Mesenchymal stem cell (in vitro differentiated cells and primary cell): ENCODE measurements around the gene SLC23A3.
"Not testable (repeated sequence)": the region's sequence is repeated elsewhere in the genome, so short reads cannot be mapped to it uniquely, and the experiment has no call there.

ENCODE experiments used
- DNase-seq: peaks from one replicate; pipeline ENCODE4 v3.0.0-alpha.2; 2013
- H2AFZ ChIP-seq: one replicate; pipeline ENCODE4 v1.6.1; 2013; ENCODE audit warnings: low read depth, mild to moderate bottlenecking, control low read depth, inconsistent platforms, low read length, moderate library complexity
- H2AK5ac ChIP-seq: 2 replicates; pipeline ENCODE4 v1.6.1; 2013; ENCODE audit warnings: low read length, moderate library complexity, mild to moderate bottlenecking, inconsistent platforms; ENCODE audit not compliant: severe bottlenecking
- H2BK120ac ChIP-seq: one replicate; pipeline ENCODE4 v1.6.1; 2013; ENCODE audit warnings: low read depth, mild to moderate bottlenecking, inconsistent platforms, low read length, moderate library complexity
- H2BK12ac ChIP-seq, 2 experiments: one replicate each; pipeline ENCODE4 v1.6.1; 2013; ENCODE audit warnings: inconsistent platforms in 2 of 2, low read length in 2 of 2, mild to moderate bottlenecking in 2 of 2, moderate library complexity in 2 of 2, control low read depth in 1 of 2
- H2BK15ac ChIP-seq: one replicate; pipeline ENCODE4 v1.6.1; 2013; ENCODE audit warnings: mild to moderate bottlenecking, low read depth, inconsistent platforms; ENCODE audit not compliant: poor library complexity, severe bottlenecking
- H2BK5ac ChIP-seq: 2 replicates; pipeline ENCODE4 v1.6.1; 2013; ENCODE audit warnings: low read depth, mild to moderate bottlenecking, low read length, control low read depth, inconsistent platforms; ENCODE audit not compliant: poor library complexity, severe bottlenecking
- H3K14ac ChIP-seq, 2 experiments: one replicate each; pipeline ENCODE4 v1.6.1; 2013; ENCODE audit warnings: inconsistent platforms in 2 of 2, low read length in 2 of 2, control low read depth in 1 of 2, mild to moderate bottlenecking in 1 of 2, moderate library complexity in 1 of 2
- H3K18ac ChIP-seq, 2 experiments: one replicate each; pipeline ENCODE4 v1.6.1; 2013; ENCODE audit warnings: inconsistent platforms in 2 of 2, low read length in 2 of 2, control low read depth in 1 of 2, low read depth in 1 of 2, mild to moderate bottlenecking in 1 of 2
- H3K23ac ChIP-seq, 2 experiments: one replicate each; pipeline ENCODE4 v1.6.1; 2013; ENCODE audit warnings: inconsistent platforms in 2 of 2, low read length in 2 of 2, mild to moderate bottlenecking in 2 of 2, moderate library complexity in 2 of 2, control low read depth in 1 of 2
- H3K27ac ChIP-seq: 2 replicates; pipeline ENCODE4 v1.5.1; 2013; ENCODE audit warnings: mild to moderate bottlenecking, moderate library complexity, low read length, control low read depth, inconsistent platforms; ENCODE audit not compliant: poor library complexity, severe bottlenecking
- H3K27me3 ChIP-seq, 2 experiments: 2 replicates each; pipeline versions ENCODE4 v1.6.1 to v1.7.0; 2013; ENCODE audit warnings: low read length in 2 of 2, mild to moderate bottlenecking in 2 of 2, moderate library complexity in 2 of 2, control low read depth in 1 of 2, inconsistent platforms in 1 of 2; ENCODE audit not compliant: control insufficient read depth in 1 of 2, insufficient read depth in 1 of 2
- H3K36me3 ChIP-seq, 2 experiments: 2 replicates each; pipeline versions ENCODE4 v1.6.1 to v1.7.0; 2013; ENCODE audit warnings: low read length in 2 of 2, control low read depth in 1 of 2, inconsistent platforms in 1 of 2, low read depth in 1 of 2, mild to moderate bottlenecking in 1 of 2; ENCODE audit not compliant: insufficient read depth in 2 of 2, control insufficient read depth in 1 of 2
- H3K4ac ChIP-seq, 2 experiments: one replicate each; pipeline ENCODE4 v1.6.1; 2013; ENCODE audit warnings: inconsistent platforms in 2 of 2, low read length in 2 of 2, mild to moderate bottlenecking in 2 of 2, moderate library complexity in 2 of 2, control low read depth in 1 of 2, low read depth in 1 of 2
- H3K4me1 ChIP-seq: 2 replicates; pipeline ENCODE4 v1.6.1; 2013; ENCODE audit warnings: low read depth, low read length, control low read depth; ENCODE audit not compliant: control insufficient read depth, insufficient read depth
- H3K4me2 ChIP-seq: 2 replicates; pipeline ENCODE4 v1.6.1; 2013; ENCODE audit warnings: low read length, mild to moderate bottlenecking, inconsistent platforms; ENCODE audit not compliant: poor library complexity, severe bottlenecking
- H3K4me3 ChIP-seq, 2 experiments: 2 replicates each; pipeline versions ENCODE4 v1.5.1 to v1.7.0; 2013; ENCODE audit warnings: low read length in 2 of 2, mild to moderate bottlenecking in 2 of 2, control low read depth in 1 of 2, low read depth in 1 of 2; ENCODE audit not compliant: insufficient read depth in 1 of 2
- H3K79me1 ChIP-seq: replicated peaks from 2 replicates; pipeline ENCODE4 v1.6.1; 2013; ENCODE audit warnings: mild to moderate bottlenecking, control low read depth, low read length, inconsistent platforms; ENCODE audit not compliant: poor library complexity, severe bottlenecking
- H3K9ac ChIP-seq: 2 replicates; pipeline ENCODE4 v1.7.0; 2013; ENCODE audit warnings: mild to moderate bottlenecking, low read length, moderate library complexity
- H3K9me3 ChIP-seq: 2 replicates; pipeline ENCODE4 v1.7.0; 2013; ENCODE audit warnings: mild to moderate bottlenecking, low read length; ENCODE audit not compliant: control insufficient read depth
- H4K8ac ChIP-seq: one replicate; pipeline ENCODE4 v1.6.1; 2013; ENCODE audit warnings: inconsistent platforms, mild to moderate bottlenecking, low read length, moderate library complexity
- H4K91ac ChIP-seq: one replicate; pipeline ENCODE4 v1.6.1; 2013; ENCODE audit warnings: mild to moderate bottlenecking, low read length, inconsistent platforms
- WGBS: methylation state at CpG from one replicate; pipeline ENCODE4 v1.1.7; 2013; ENCODE audit warnings: mixed read lengths; 5-methylcytosine and 5-hydroxymethylcytosine counted together

Gene SLC23A3

GRCh38 chr2:219201331-219201730, 31.5 kb upstream of the SLC23A3 start:
- not testable (repeated sequence) for H2BK12ac ChIP-seq, H2AFZ ChIP-seq, H2BK120ac ChIP-seq, H3K4me1 ChIP-seq, H2AK5ac ChIP-seq, H4K8ac ChIP-seq, H3K9ac ChIP-seq, H3K36me3 ChIP-seq, H2BK5ac ChIP-seq, H3K4me3 ChIP-seq, H3K79me1 ChIP-seq, H3K4me2 ChIP-seq, H3K14ac ChIP-seq, H2BK15ac ChIP-seq, H3K4ac ChIP-seq, H3K18ac ChIP-seq, DNase-seq, H3K23ac ChIP-seq, H3K27ac ChIP-seq, H3K9me3 ChIP-seq, H4K91ac ChIP-seq
- peaks cover 11 to 14% of the 10 kb centered on the region in 2 experiments for H3K27me3 ChIP-seq
- 97% methylated on average over 16 of the region's 21 CpGs for WGBS

- not testable (repeated sequence) for H3K18ac ChIP-seq, H4K8ac ChIP-seq, H3K9ac ChIP-seq, H2BK15ac ChIP-seq, H2BK120ac ChIP-seq, H3K36me3 ChIP-seq, H2BK5ac ChIP-seq, H3K23ac ChIP-seq, H3K14ac ChIP-seq, H3K4ac ChIP-seq, H3K79me1 ChIP-seq, H3K9me3 ChIP-seq, DNase-seq, H3K4me1 ChIP-seq, H3K27ac ChIP-seq, H2AFZ ChIP-seq, H2AK5ac ChIP-seq, H2BK12ac ChIP-seq, H4K91ac ChIP-seq, H3K4me2 ChIP-seq, H3K4me3 ChIP-seq
- 88% methylated on average over 23 of the region's 26 CpGs for WGBS
- H3K27me3 ChIP-seq = peaks cover 11 to 17% of the 10 kb centered on the region in 2 experiments
These were observed 30.9 kb upstream of the SLC23A3 start for GRCh38 chr2:219200502-219201326.

DNA sequence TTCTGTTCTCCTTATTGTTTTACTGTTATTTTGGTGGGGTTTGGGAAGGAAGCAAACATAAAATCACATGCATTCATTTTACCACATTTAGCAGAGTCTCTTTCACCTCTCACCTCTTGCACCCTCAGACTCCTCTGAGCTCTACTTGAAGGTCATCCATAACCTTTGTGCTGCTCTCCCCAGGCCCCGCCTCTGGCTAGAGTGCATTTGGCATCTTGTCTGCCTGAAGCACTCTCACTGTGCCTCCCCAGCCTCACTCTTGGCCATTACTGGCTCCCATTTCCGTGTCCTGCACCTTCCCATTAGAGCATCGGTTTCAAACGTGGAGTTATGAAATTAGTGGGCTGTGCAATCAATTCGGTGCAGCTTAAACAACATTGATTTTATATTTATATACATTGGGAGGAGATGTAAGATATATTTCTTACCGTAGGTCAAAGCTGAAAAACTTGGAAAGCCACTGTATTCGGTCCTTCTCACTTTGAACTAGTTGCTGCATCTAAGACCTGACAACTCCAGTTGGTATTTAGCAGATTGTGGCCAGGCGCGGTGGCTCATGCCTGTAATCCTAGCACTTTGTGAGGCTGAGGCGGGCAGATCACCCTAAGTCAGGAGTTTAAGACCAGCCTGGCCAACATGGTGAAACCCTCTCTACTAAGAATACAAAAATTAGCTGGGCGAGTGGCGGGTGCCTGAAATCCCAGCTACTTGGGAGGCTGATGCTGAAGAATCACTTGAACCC, 29.8 kb upstream of the SLC23A3 start:
- no peaks in the 10 kb centered on the region for H3K4me1 ChIP-seq
- H3K18ac ChIP-seq = no peak overlapping the region
- H3K23ac ChIP-seq = no peak overlapping the region
- no peaks in the 10 kb centered on the region for H3K36me3 ChIP-seq
- peaks cover 11 to 21% of the 10 kb centered on the region in 2 experiments for H3K27me3 ChIP-seq
- H4K91ac ChIP-seq = no peak overlapping the region
- H2BK15ac ChIP-seq = no peak overlapping the region
- no peak overlapping the region for H4K8ac ChIP-seq
- H3K79me1 ChIP-seq = no peaks in the 10 kb centered on the region
- no peak overlapping the region for H3K27ac ChIP-seq
- no peak overlapping the region for H2BK12ac ChIP-seq
- no peaks in the 10 kb centered on the region for H3K9me3 ChIP-seq
- no peak overlapping the region for H2BK5ac ChIP-seq
- 91% methylated on average over 11 of the region's 12 CpGs for WGBS
- no peak overlapping the region for H3K14ac ChIP-seq
- no peak for DNase-seq
- H2AFZ ChIP-seq = no peak overlapping the region
- no peak overlapping the region for H3K4me2 ChIP-seq
- no peak overlapping the region for H3K9ac ChIP-seq
- no peak overlapping the region for H3K4ac ChIP-seq
- no peak overlapping the region for H3K4me3 ChIP-seq
- no peak overlapping the region for H2AK5ac ChIP-seq
- no peak overlapping the region for H2BK120ac ChIP-seq

- Histone ChIP-seq H2AK5ac (no peak overlapping the region), H3K18ac (no peak overlapping the region), H3K27ac (no peak overlapping the region), H2BK12ac (no peak overlapping the region), H3K4me3 (no peak overlapping the region), H3K14ac (no peak overlapping the region), H3K79me1 (no peaks in the 10 kb centered on the region), H3K4ac (no peak overlapping the region), H4K91ac (no peak overlapping the region), H3K9ac (no peak overlapping the region), H2BK5ac (no peak overlapping the region), H2BK120ac (no peak overlapping the region), H3K23ac (no peak overlapping the region), H2BK15ac (no peak overlapping the region), H3K4me2 (no peak overlapping the region), H2AFZ (no peak overlapping the region), H4K8ac (no peak overlapping the region), H3K27me3 (peaks cover 11 to 21% of the 10 kb centered on the region in 2 experiments), H3K36me3 (no peaks in the 10 kb centered on the region), H3K4me1 (no peaks in the 10 kb centered on the region), H3K9me3 (no peaks in the 10 kb centered on the region)
- DNase-seq = no peak
- 78% methylated on average over 5 of the region's 5 CpGs for WGBS
These were observed 29.1 kb upstream of the SLC23A3 start for GRCh38 chr2:219198974-219199373.
